HEK293T (cell line): ENCODE data around the gene GRB14.

Experiments
- BHLHE40 ChIP-seq: fragments of 450-650 bp; IDR thresholded peaks from 2 replicates; pipeline ENCODE4 v1.6.1; 2016; ENCODE audit warnings: mild to moderate bottlenecking, moderate library complexity, borderline replicate concordance
- FOXA1 ChIP-seq: fragments of 450-650 bp; IDR thresholded peaks from 2 replicates; pipeline ENCODE4 v1.6.1; 2016; ENCODE audit warnings: mild to moderate bottlenecking
- FOXK2 ChIP-seq: fragments of 450-650 bp; IDR thresholded peaks from 2 replicates; pipeline ENCODE4 v1.6.1; 2016; ENCODE audit warnings: mild to moderate bottlenecking
- FOXM1 ChIP-seq: fragments of 450-650 bp; IDR thresholded peaks from 2 replicates; pipeline ENCODE4 v1.6.1; 2017; ENCODE audit warnings: mild to moderate bottlenecking, borderline replicate concordance
- LEF1 ChIP-seq: fragments of 450-650 bp; IDR thresholded peaks from 2 replicates; pipeline ENCODE4 v1.6.1; 2017; ENCODE audit warnings: mild to moderate bottlenecking, borderline replicate concordance
- NFRKB ChIP-seq: fragments of 450-650 bp; IDR thresholded peaks from 2 replicates; pipeline ENCODE4 v1.6.1; 2016; ENCODE audit warnings: mild to moderate bottlenecking, moderate library complexity
- PKNOX1 ChIP-seq: fragments of 450-650 bp; IDR thresholded peaks from 2 replicates; pipeline ENCODE4 v1.6.1; 2016
- SP1 ChIP-seq: fragments of 450-650 bp; IDR thresholded peaks from 2 replicates; pipeline ENCODE4 v1.6.1; 2017
- SUZ12 ChIP-seq: fragments of 450-650 bp; IDR thresholded peaks from 2 replicates; pipeline ENCODE4 v1.6.1; 2016; ENCODE audit warnings: mild to moderate bottlenecking

- TF ChIP-seq FOXA1 (no peak), BHLHE40 (no peak), NFRKB (no peak), PKNOX1 (no peak), FOXK2 (no peak), SUZ12 (no peak), LEF1 (no peak), FOXM1 (no peak), SP1 (no peak)
Observed at GRCh38 chr2:164523726-164524125, 97.6 kb downstream of the GRB14 start.
